ENCODE results near the gene AMIGO1.

The AMIGO1 gene, protein sequence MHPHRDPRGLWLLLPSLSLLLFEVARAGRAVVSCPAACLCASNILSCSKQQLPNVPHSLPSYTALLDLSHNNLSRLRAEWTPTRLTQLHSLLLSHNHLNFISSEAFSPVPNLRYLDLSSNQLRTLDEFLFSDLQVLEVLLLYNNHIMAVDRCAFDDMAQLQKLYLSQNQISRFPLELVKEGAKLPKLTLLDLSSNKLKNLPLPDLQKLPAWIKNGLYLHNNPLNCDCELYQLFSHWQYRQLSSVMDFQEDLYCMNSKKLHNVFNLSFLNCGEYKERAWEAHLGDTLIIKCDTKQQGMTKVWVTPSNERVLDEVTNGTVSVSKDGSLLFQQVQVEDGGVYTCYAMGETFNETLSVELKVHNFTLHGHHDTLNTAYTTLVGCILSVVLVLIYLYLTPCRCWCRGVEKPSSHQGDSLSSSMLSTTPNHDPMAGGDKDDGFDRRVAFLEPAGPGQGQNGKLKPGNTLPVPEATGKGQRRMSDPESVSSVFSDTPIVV

DNA sequence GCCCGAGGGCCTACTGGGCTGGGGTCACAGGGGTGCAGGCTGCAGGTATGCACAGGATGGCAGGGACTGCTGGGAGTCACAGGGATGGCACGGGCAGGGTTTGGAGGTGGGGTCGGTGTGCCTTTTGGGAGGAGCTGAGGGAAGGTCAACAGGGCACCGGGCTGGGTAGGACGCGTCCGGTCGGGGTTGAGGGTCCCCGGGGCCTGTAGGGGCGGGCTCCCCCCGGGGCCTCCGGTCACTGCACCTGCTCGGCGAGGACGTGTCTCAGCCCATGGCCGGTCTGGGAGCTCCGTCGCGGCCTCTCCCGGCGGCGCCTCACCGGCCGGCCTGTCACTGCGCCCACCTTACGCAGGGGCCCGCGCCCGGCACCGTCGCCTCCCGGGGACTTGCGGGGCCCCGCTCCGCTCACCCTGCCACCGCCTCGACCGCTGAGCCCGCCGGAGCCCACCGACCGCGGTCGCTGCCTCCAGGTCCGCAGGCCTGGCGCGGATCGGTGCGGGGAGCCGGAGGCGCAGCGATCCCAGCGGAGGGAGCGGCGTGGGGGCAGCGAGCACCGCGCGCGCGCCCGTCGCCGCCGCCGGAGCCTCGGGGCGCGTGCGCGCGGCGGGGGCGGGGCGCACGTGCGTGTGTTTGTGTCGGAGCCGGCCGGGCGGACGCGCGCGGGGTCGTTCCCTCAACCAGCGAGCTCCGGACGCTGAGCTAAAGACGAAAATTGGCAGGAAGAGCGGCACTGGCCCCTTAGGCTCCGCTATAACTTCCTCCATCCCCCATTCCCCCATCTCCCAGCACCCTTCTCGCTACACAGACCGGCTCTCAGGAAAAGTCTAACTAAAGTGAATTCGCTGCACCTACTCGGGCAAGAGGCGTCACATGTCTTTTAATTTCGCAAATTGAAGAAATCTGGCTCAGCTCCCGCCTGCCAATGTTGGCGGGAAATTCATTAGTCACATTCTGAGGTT lies at the start of gene AMIGO1:
Gene AMIGO1, minus strand, starts transcription at position 552 of the 959 bp plus-strand sequence. CDS start 815 bp downstream, outside the sequence.
- peak within 1 kb of the TSS; percentile 48 for H3K4me3 ChIP-seq (ENCODE audit: low read depth, low read length)
- DNase-seq (ENCODE audit: low read depth) = no peak
- TF ChIP-seq, protein P1, sequence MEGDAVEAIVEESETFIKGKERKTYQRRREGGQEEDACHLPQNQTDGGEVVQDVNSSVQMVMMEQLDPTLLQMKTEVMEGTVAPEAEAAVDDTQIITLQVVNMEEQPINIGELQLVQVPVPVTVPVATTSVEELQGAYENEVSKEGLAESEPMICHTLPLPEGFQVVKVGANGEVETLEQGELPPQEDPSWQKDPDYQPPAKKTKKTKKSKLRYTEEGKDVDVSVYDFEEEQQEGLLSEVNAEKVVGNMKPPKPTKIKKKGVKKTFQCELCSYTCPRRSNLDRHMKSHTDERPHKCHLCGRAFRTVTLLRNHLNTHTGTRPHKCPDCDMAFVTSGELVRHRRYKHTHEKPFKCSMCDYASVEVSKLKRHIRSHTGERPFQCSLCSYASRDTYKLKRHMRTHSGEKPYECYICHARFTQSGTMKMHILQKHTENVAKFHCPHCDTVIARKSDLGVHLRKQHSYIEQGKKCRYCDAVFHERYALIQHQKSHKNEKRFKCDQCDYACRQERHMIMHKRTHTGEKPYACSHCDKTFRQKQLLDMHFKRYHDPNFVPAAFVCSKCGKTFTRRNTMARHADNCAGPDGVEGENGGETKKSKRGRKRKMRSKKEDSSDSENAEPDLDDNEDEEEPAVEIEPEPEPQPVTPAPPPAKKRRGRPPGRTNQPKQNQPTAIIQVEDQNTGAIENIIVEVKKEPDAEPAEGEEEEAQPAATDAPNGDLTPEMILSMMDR (IDR thresholded peaks at IDR 0.05; ENCODE audit: low read depth, low read length, missing control alignments) = no peak

DNA sequence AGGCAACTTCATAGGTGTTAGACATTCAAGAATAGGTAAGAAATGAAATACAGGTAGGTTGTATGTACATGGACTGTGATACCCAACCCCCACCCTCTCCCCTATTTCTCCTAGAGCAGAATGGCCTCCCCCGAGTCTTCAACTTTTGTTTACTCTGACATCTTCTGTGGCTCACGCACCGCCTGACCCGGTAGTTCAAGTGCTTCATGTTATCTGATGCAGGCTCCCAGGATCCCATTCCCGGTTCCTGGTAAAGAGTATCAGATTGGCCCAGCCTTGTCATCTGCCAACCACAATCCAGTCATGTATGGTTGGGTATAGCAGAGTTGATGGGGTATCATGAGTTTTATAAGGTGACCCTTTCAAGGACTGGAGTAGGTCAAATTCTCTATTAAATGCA lies 48.0 kb upstream of the AMIGO1 start:
- no peak overlapping the region for H3K4me3 ChIP-seq (ENCODE audit: low read depth, low read length)
- no peak for DNase-seq (ENCODE audit: low read depth)
- TF ChIP-seq, protein P1 (IDR thresholded peaks at IDR 0.05; ENCODE audit: low read depth, low read length, missing control alignments) = no peak

- H3K4me3 ChIP-seq (ENCODE audit: low read depth, low read length) = no peak overlapping the region
- TF ChIP-seq, protein P1 (IDR thresholded peaks at IDR 0.05; ENCODE audit: low read depth, low read length, missing control alignments) = no peak
- DNase-seq (ENCODE audit: low read depth) = no peak
These were observed 47.0 kb upstream of the AMIGO1 start for GRCh38 chr1:109556563-109556962.

DNA sequence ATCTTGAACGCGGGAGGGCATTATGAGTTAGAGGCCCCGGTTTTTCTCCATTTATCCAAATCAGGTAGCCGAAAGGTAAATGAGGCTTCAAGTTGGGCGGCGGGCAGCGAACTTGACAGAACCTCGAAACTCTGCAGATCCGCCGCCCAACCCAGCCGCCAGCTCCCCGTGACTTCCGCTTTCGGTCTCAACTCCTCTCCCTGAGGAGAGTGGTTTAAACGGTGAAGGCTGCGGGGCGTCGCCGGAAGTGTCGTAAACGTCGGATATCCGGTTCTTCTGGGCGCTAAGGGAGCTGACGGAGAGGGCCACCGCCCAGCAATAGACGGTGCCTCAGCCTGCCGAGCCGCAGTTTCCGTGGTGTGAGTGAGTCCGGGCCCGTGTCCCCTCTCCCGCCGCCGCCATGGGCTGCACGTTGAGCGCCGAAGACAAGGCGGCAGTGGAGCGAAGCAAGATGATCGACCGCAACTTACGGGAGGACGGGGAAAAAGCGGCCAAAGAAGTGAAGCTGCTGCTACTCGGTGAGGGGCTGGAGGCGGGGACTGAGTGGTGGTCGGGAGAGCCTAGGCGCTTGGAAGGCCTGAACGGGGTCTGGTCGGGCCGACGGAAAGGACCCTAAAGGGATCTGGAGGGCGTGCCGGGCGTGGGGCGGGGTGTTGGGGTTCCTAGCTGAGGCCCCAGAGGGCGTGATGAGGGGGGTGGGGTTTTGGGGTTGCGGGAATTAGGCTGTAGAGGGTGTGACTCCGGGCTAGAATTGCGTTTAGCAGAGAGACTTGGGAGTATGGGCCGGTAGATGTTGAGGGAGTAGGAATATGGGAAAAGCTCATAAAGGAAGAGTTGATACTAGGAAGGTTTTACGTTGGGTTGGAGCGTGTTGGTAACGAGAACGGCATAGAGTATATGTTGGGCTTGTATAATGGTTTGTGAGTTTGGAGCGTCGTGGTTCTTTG lies 39.1 kb upstream of the AMIGO1 start, which contains the start of gene GNAI3:
Gene GNAI3, plus strand, starts transcription at position 295 of the 947 bp plus-strand sequence. Its CDS starts 106 bp downstream, at position 401.
- TF ChIP-seq, protein P1 (IDR thresholded peaks at IDR 0.05; ENCODE audit: low read depth, low read length, missing control alignments) = no peak

DNA sequence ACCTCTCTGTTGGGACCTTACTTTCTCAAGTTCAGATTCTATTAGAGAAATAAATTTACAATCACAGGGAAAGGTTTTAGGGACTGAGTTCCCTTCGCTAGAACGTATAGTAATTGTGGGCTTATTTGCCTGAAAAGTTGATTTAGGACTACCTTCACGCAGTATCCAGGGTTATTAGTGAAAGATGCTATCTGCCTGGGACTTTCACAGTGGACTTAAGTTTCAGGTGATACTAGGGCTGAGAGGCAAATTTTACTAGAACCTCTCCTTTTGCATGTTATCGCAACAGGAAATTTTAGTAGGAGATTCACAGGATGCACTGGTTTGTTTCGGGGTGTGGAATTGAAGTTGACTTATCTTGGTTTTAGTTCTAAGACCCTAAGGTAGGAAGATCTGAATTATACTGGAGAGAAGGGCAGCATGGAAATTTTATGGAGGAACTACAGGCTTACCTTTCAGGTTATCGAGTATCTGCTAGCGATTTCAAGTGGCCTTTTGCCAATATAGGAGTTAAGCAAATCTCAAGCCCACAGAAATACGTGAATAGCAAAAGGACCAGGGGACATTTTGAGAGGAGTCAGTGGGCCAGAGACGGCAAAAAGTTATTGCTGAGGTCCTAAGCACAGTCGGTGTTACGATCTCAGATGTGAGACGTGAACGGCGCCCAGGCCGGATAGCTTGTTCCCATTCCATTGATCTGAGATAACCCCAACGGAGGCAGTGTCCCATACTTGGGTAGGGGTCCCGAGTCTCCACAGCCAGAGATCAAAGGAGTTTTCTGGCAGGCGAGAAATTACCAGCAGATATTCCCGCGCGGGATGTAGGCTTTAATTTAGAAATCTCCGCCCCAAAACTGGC lies 38.2 kb upstream of the AMIGO1 start:
- TF ChIP-seq, protein P1 (IDR thresholded peaks at IDR 0.05; ENCODE audit: low read depth, low read length, missing control alignments) = no peak
- DNase-seq (ENCODE audit: low read depth) = no peak
- H3K4me3 ChIP-seq (ENCODE audit: low read depth, low read length) = peak overlapping the region; percentile 74

More for the DNA sequence above, 39.1 kb upstream of the AMIGO1 start, which contains the start of gene GNAI3:
- peak; percentile 95 for DNase-seq (ENCODE audit: low read depth)
- peak within 1 kb of the TSS; percentile 74 for H3K4me3 ChIP-seq (ENCODE audit: low read depth, low read length)

Measured in GM12864 (cell line).